HepG2 (cell line): Measurements from ENCODE around the gene PIEZO2.

ENCODE experiments used
- BRCA1 ChIP-seq: sonication (generic); formaldehyde crosslinking; IDR thresholded peaks from 2 replicates; pipeline ENCODE4 v1.4.0; 2020; ENCODE audit warnings: missing genetic modification reagents
- E2F5 ChIP-seq: sonication (generic); formaldehyde crosslinking; conservative IDR thresholded peaks from 2 replicates; pipeline ENCODE4 v1.4.0; 2020; ENCODE audit warnings: missing genetic modification reagents
- MLX ChIP-seq: IDR thresholded peaks from 2 replicates; pipeline ENCODE4 v1.6.1; 2016
- ZNF274 ChIP-seq: sonication (generic); formaldehyde crosslinking; IDR thresholded peaks from 2 replicates; pipeline ENCODE4 v1.5.1; 2020; ENCODE audit warnings: mild to moderate bottlenecking, missing genetic modification reagents
- ZNF512 ChIP-seq: sonication (generic); formaldehyde crosslinking; IDR thresholded peaks from 2 replicates; pipeline ENCODE4 v1.4.0; 2020; ENCODE audit warnings: mild to moderate bottlenecking, missing genetic modification reagents

GRCh38 chr18:11183637-11184036 is 34.3 kb upstream of the PIEZO2 start:
- TF ChIP-seq E2F5 (CRISPR knock-in tag) (no peak), BRCA1 (CRISPR knock-in tag) (no peak), ZNF274 (CRISPR knock-in tag) (no peak), MLX (CRISPR knock-in tag) (no peak), ZNF512 (no peak)
